Measurements from ENCODE around the gene VPS41.

Gene VPS41

DNA sequence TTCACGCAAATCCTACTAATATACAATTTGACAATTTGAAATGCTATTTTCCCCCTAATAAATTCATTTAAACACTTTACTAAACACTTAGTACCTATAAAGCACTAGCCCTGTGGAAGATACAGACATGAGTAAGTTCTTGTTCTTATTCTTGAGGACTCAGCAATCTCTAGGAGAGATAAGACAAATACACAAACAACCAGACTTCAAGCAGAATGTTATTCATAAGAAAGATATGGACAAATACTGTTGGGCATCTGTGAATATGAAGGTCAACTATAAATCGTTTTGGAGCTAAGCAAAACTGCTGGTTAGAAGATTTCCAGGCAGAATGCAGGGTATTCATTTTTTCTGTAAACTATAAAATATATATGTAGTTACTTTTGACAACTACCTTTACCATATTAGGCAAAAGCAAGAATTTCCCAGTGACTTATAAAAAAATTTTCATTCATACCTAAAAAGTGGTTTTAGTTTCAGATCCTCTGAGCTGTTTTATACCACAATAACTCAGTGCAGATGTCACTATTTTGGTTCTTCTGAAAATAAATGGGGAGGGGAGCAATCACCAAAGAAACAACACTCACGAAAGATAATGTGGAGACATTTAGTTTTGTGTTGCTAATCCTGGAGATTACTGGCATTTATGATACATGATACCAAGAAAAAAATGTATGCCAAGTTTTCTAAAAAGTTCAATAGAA lies 3.8 kb downstream of the VPS41 start:
- no peak for DNase-seq

DNA sequence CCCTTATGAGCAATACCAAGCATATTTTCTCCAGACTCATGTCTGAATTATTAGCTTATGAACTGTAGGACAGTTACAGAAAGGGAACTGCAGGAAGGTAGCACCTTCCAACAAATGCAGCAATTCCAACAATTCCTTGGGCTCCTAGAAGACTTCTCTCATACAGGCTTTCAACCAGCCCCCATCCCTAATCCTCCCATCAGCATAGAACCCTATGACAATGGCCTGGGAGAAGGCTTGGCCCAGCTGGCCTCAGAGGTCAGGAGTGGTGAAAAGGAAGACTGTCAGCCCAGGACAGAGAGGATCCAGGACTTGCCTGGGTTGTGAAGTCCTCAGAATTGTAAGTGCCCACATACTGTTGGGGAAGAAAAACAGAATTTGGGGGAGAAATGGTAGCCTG lies 5.9 kb downstream of the VPS41 start:
- DNase-seq = no peak

DNA sequence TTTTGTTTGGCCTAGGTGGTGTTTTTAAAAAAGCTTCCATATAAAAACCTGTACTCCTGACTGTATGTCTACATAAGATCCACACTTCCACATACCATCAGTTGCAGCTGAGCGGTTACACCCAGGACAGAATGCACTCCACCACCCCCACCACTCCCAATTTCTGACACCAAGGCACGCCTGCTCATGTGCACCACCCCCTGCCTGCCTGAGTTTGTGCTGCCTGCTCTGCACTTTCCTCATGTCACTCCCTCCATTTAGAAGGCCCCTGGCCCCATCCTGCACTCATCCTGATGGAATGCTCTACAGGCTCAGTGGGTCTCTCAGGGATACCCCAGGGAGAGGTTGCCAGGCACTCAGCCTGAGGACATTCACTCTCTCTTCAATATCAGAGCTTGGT lies 6.5 kb downstream of the VPS41 start:
- DNase-seq = no peak

DNA sequence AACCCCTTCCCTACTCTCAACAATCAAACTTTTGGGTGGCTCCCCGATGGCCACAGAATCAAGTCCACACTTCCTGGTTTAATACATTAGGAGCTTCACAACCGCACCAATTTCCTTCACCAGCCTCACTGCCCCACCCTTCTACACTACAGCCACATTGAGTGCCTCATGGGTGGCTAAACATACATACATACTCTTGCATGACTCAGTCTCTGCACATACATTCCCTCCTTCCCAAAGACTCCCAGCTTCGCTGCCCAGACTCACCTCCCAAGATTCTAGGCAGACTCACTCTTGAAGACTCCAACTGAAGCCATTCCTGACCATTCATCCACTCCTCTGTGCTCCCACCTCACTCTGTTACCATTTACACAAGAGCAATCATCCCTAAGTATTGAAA lies 15.9 kb downstream of the VPS41 start:
- DNase-seq = no peak

DNA sequence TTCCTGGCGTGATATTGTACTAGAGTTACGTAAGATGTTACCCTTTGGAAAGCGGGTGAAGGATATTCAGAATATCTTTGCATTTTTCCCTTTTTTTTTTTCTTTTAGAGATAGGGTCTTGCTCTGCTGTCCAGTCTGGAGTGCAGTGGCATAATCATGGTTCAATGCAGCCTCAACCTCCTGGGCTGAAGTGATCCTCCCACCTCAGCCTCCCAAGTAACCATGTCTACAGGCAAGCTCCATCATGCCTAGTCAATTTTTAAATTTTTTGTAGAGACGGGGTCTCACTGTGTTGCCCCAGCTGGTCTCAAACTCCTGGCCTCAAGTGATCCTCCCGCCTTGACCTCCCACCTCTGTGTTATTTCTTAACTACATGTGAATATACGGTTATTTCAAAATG lies 18.4 kb downstream of the VPS41 start:
- no peak for DNase-seq

DNA sequence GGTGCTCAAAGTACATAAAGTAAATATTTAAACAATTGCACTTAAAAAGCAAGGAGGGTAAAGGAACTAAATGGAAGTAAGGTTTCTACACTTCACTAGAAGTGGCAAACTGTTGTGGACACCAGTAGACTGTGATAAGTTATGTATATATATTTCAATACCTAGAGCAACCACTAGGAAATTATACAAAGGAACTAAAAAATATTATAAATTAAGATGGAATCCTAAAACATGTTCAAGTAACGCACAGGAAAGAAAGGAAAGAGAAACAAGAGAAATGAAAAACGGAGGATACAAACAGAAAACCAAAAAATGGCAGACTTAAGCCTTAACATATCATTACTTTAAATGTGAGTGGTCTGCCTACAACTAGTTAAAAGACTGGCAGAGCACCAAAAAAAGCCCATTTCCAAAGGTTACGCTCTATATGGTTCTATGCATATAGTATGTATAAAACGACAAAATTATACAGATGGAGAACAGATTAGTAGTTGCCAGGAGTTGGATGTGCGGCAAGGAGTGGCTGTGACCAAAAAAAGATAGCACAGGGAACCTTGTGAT lies 19.0 kb downstream of the VPS41 start:
- no peak for DNase-seq

DNA sequence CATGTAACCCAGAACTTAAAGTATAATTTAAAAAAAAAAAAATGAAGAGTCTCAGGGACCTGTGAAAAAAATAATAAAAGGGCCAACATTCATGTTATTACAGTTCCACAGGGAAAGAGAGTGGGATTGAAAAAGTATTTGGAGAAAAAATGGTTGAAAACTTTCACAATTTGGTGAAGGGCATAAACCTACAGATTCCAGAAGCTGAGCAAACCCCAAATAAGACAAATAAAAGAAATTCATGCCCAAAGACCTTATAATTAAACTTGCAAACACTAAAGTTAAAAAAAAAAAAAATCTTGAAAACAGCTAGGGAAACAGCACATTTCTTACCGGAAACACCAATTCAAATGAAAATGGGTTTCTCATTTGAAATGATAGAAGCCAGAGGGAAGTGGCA lies 19.9 kb downstream of the VPS41 start:
- no peak for DNase-seq

GRCh38 chr7:38886265-38886664 lies 22.7 kb downstream of the VPS41 start:
- DNase-seq = no peak

DNA sequence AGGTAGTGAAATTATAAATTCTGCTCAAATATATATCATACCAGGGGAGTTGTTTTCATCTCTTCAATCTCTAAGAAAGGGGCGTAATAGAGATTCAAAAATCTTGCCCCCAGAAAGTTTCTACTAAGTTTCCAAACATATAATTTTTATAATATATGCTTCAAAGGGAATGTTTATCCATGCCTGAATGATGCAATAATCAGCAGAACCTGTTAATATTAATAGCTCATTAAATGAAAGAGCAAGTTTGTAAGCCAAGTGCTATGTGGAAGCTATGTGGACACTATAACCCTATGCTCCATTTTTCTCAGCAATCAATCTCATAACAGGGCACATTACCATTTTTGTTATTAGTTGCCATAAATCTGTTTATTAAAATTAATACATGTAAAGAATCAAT lies 25.3 kb downstream of the VPS41 start:
- no peak for DNase-seq

GRCh38 chr7:38881947-38882684 lies 26.9 kb downstream of the VPS41 start:
- no peak for DNase-seq

GRCh38 chr7:38881015-38881414 lies 28.0 kb downstream of the VPS41 start:
- peak; percentile 16 for DNase-seq

GRCh38 chr7:38880454-38880853 lies 28.5 kb downstream of the VPS41 start:
- DNase-seq = no peak

- no peak for DNase-seq
These were observed 29.0 kb downstream of the VPS41 start for GRCh38 chr7:38880035-38880434.

DNA sequence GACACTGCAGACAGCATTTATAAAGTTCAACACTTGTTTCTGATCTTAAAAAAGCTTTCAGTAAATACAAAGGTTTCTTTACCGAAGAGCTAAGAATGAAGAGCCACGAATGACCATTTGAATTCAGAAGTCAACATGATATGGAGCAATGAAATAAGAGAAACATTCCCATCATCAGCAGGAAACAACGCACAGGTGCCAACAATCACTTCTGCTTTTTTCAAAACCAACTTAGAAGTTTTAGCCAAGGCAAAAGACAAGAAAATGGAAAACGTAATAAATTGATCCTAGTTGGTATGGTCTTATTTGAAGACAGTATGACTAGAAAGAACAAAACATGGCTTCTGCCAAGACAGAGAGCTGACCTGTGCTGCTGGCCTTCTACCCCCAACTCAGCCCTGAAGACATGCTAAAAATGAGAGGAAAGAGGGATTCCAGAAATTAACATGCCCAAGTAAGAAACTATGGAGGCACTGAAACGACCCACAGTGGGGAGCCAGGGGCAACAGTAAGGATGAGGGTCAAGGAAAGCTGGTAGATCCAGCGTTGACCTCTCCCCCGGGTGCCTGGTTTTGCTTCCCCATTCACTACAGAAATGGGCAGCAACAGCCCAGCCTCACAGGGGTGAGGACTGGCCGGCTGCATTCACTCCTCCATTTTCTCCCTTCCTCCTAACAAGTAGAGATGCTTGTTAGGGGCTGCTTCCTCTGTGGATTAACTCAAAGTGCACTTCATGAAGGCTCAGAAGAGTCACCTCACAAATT lies 30.1 kb downstream of the VPS41 start:
- no peak for DNase-seq

GRCh38 chr7:38873433-38873832 lies 35.6 kb downstream of the VPS41 start:
- DNase-seq = peak; percentile 14

GRCh38 chr7:38872202-38872601 lies 36.8 kb downstream of the VPS41 start:
- no peak for DNase-seq

GRCh38 chr7:38870147-38870546 lies 38.8 kb downstream of the VPS41 start:
- DNase-seq = no peak

DNA sequence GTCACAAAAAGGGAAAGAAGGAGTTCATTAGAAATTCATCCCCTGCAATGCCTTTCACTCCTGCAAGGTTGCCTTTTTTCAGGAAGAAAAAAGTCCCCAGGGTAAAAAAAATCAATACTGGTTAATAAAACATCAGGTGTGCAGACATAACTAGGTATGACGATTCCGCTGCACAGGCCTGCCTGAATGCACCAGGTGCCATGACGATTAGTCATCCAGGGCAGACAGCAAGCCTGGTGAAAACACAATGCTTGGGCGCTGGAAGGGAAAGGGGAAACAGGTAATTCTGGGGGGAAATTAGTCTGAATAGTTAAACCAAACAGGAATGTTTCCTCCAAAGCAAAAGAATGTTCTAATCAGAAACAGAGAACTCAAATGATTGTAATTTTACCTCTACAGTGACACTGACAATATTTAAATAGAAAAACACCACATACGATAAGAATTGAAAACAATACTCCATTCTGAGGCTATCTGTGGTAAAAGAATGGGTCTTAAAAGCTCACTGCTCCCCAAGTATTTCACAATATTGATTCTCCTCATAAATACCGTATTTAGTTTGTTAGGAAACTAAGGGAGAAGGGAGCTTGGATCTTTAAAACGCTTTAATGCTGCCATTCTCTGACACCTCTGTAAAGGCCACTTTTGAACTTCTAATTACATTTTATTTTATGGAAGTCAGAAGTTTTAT lies 45.2 kb downstream of the VPS41 start:
- DNase-seq = peak; percentile 92

GRCh38 chr7:38862666-38863065 lies 46.3 kb downstream of the VPS41 start:
- DNase-seq = peak; percentile 67

GRCh38 chr7:38858259-38858884 lies 50.6 kb downstream of the VPS41 start:
- DNase-seq = peak; percentile 81

- peak; percentile 22 for DNase-seq
These were observed 53.1 kb downstream of the VPS41 start for GRCh38 chr7:38855867-38856266.

DNA sequence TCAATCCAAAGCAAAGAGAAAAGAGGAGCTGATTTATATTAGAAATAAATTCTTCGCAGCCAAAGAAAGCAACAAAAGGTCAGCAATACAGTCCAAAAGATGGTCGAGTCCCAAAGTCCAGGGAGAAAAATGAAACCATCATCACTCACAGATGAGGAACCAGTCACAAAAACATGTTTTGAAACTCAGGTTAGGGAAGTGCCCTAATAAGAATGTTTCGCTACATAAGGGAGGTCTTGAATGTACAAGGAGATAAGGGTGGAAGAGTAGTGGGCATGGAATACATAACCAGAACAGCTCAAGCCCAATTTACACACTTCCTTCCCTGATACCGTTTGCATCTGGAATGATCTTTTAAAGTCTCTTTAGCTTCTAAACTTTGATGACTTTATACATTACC lies 53.6 kb downstream of the VPS41 start:
- DNase-seq = no peak
